Psoas muscle (tissue), 8 donors: ENCODE measurements around the gene TMEM250. TPM values are rescaled to one million over a fixed set of nuclear protein-coding genes. Genes with fewer than 3 reads are reported as not detected.

Experiments used
- ATAC-seq, 4 donors: fragments of 200-7000 bp; cut with Tn5 transposase; one replicate each; pipeline ENCODE4 v1.9.1; 2020; ENCODE audit warnings: moderate library complexity in 3 of 4, mild to moderate bottlenecking in 2 of 4
- DNase-seq, 2 donors: peaks; one replicate each; pipeline ENCODE4 v3.0.0-alpha.2; 2020
- H3K27ac ChIP-seq: fragments of 200-600 bp; one replicate; pipeline ENCODE4 v1.8.0; 2022
- H3K27me3 ChIP-seq, 3 donors: fragments of 200-600 bp in 1 of 3; one replicate each; pipeline versions ENCODE4 v1.6.1 to v1.8.0; 2013 to 2022; ENCODE audit warnings: low read length in 2 of 3, mild to moderate bottlenecking in 2 of 3, moderate library complexity in 1 of 3; ENCODE audit not compliant: insufficient read depth in 3 of 3
- H3K36me3 ChIP-seq, 2 donors: fragments of 200-600 bp in 1 of 2; one replicate each; pipeline versions ENCODE4 v1.6.1 to v1.8.0; 2013 to 2022; ENCODE audit warnings: low read depth in 1 of 2, mild to moderate bottlenecking in 1 of 2, moderate library complexity in 1 of 2; ENCODE audit not compliant: insufficient read depth in 1 of 2
- H3K4me1 ChIP-seq: fragments of 200-600 bp; one replicate; pipeline ENCODE4 v1.8.0; 2022
- H3K4me3 ChIP-seq: fragments of 200-600 bp; one replicate; pipeline ENCODE4 v1.8.0; 2022; ENCODE audit warnings: mild to moderate bottlenecking
- H3K9me3 ChIP-seq: fragments of 200-600 bp; one replicate; pipeline ENCODE4 v1.8.0; 2022
- WGBS, 3 donors: extraction: QIAGEN DNeasy Blood & Tissue Kit; methylation state at CpG; one replicate each; pipeline versions ENCODE4 v1.1.6 to v1.1.7; 2013; 5-methylcytosine and 5-hydroxymethylcytosine counted together
- intact Hi-C, 2 donors: fragments of 100-400 bp; cut with DNase I; formaldehyde crosslinking; loops; one replicate each; pipeline versions ENCODE4 v1.11.0 to v1.14.2; 2022
- polyA plus RNA-seq, 3 donors: library from polyadenylated mRNA; stranded (reverse); fragments of 200-250 nt; gene quantifications; one replicate each; pipeline ENCODE4 v1.2.3, GENCODE V29; 2013
- total RNA-seq, 4 donors: library from RNA; stranded (reverse); fragmentation: NEBNext Ultra II Directional in 2 of 4; extraction: Animal tissue kit (Norgen Biotek cat#: 25700) in 2 of 4; gene quantifications; one replicate each; pipeline versions ENCODE4 v1.2.1 to v1.2.4, GENCODE V29; 2021 to 2023
- TF ChIP-seq, protein P1 (sequence below): fragments of 200-600 bp; IDR thresholded peaks from one replicate; pipeline ENCODE4 v1.8.0; 2022; ENCODE audit warnings: antibody characterized with exemption
- donor health status: healthy with polysubstance abuse.
- donor health status: DM: no; HTN: no; CAD: no; lungs with moderate emphysema.
- donor health status: Bipolar disorder and iron deficiency.
- donor health status: healthy.
- donor health status: DM: yes; HTN: yes; CAD: no.
- donor health status: DM: no; HTN: no; CAD: no.
- donor health status: DM: no; HTN: no; CAD: no.
- donor health status: DM: yes; HTN: yes; CAD: no.

Gene TMEM250
- total and polyA plus RNA-seq, 7 donors: 17.3 to 49.5 (median 27.8) TPM

DNA sequence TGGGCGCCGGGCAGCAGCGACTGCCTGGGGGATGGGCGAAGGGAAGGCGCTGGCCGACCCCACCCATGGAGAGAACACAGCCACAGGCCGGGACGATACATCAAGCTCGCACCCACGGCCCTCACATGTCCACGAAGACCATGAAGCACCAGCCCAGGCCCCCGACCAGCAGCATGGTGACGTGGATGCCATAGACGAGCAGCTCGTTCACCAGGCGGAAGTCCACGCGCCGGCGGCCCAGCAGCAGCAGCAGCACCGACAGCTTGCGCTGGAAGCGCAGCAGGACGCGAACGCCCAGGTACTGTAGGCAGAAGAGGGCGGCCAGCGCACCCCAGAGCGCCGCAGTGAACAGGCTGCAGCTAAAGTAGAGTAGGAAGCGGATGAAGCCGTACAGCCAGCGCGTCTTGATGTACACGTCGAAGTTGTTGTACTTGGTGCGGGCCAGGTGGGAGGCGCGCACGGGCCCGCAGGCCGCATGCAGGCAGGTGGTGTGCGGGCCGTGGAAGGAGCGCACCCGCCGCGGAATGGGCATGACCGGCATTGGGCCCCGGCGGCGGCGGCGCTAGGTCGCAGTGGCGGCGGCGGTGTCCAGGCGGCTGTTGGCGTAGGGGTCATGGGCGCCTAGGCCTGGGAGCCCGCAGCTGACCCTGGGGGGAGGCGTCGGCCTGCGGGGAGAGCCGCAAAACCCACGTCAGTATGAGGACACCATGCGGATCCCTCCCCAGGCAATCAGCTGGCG is 2.1 kb downstream of the TMEM250 start:
- Histone ChIP-seq H3K36me3 (peaks cover 2 to 31% of the 10 kb centered on the region in 2 donors), H3K27ac (no peak overlapping the region), H3K9me3 (no peaks in the 10 kb centered on the region), H3K4me3 (no peak overlapping the region), H3K4me1 (peaks cover 20% of the 10 kb centered on the region), H3K27me3 (no peaks in the 10 kb centered on the region)
- ATAC-seq: no peak
- 96 to 97% (median 96%) methylated on average over 66 to 69 of the region's 69 CpGs for WGBS, 3 donors
- no peak for DNase-seq
- intact Hi-C loops: no loop called here
- TF ChIP-seq, protein P1, sequence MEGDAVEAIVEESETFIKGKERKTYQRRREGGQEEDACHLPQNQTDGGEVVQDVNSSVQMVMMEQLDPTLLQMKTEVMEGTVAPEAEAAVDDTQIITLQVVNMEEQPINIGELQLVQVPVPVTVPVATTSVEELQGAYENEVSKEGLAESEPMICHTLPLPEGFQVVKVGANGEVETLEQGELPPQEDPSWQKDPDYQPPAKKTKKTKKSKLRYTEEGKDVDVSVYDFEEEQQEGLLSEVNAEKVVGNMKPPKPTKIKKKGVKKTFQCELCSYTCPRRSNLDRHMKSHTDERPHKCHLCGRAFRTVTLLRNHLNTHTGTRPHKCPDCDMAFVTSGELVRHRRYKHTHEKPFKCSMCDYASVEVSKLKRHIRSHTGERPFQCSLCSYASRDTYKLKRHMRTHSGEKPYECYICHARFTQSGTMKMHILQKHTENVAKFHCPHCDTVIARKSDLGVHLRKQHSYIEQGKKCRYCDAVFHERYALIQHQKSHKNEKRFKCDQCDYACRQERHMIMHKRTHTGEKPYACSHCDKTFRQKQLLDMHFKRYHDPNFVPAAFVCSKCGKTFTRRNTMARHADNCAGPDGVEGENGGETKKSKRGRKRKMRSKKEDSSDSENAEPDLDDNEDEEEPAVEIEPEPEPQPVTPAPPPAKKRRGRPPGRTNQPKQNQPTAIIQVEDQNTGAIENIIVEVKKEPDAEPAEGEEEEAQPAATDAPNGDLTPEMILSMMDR: no peak

DNA sequence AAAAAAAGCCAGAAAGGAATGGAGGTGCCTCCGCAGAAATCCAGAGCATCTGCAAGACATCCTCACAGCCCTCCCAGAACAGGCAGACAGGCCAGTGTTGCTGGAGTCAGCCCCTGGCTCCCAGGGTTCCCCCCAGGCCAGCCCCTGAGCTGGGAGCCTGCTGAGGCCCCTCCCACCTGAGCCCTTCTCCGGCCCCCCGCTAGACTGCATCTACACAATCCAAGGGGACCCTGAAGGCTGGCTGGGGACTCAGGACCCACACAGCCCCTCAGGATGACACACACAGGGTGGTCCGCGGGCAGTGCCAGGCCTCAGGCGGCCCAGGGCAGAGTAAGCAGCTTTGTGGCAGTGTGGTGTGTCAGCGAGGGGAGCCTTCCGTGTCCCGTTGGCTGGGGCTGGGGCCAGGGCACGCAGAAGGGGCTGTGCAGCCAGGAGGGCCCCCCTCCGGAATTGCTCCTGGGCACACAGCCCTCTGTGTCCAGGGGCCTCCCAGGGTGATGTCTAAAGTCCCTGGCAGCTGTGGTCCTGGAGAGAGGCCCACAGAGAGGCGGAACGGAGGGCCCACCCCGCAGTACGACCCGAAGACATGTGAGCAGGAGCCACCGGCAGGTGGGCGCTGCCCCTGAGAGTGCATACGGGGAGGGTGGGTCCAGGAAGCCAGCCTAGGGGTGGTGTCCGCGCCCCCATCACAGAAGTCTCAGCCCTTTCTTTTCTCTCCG is 2.9 kb downstream of the TMEM250 start:
- peaks cover 20% of the 10 kb centered on the region for H3K4me1 ChIP-seq
- TF ChIP-seq, protein P1: no peak
- no peak for ATAC-seq
- intact Hi-C loops: no loop called here
- H3K27ac ChIP-seq: no peak overlapping the region
- no peak overlapping the region for H3K4me3 ChIP-seq
- WGBS, 3 donors: 66 to 76% (median 67%) methylated on average over 19 to 22 of the region's 22 CpGs
- DNase-seq: no peak
- no peaks in the 10 kb centered on the region for H3K27me3 ChIP-seq
- H3K36me3 ChIP-seq: peaks cover 2 to 31% of the 10 kb centered on the region in 2 donors
- H3K9me3 ChIP-seq: no peaks in the 10 kb centered on the region

DNA sequence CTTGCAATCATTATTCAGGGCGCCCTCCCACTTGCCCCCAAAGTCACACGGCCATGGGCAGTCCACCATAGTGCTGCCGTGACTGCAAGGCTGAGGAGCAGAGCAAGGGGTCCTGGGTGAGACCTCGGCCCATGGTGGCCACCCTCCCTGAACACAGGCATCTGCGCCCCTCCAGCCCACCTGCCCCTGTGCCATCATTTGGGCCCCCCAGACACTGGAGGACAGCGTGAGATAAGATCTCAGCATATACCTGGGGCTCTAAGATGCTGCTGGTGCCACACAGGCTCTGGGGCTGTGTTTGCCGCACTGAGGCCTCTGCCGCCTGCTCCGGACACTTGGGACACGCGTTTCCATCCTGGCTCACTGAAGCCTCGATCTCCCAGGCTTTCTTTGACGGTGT is 3.5 kb downstream of the TMEM250 start:
- TF ChIP-seq, protein P1: no peak
- intact Hi-C loops: no loop called here

DNA sequence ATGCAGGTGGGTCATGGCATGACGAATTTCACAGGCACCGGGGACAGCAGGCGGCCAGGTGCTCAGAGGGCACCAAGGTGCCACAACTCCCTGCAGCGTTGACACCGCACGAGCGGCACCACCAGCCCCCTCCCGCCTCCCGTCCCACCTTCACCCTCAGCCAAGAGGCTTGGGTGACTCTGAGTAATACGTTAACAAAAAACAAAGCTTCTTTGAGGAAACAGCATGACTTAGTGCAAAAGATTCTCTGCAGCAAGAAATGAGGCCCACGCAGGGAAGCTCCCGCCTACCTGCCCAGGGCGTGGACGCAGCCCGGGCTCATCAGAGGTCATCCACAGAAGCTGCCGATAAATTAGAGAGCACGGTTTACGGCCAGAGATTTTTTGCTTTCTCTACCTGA is 4.1 kb downstream of the TMEM250 start:
- ATAC-seq (no peak), DNase-seq (no peak)
- H3K4me3 ChIP-seq: no peak overlapping the region
- peaks cover 2 to 31% of the 10 kb centered on the region in 2 donors for H3K36me3 ChIP-seq
- intact Hi-C loops: no loop called here
- TF ChIP-seq, protein P1: no peak
- no peaks in the 10 kb centered on the region for H3K27me3 ChIP-seq
- 89 to 93% (median 93%) methylated on average over 18 of the region's 18 CpGs for WGBS, 3 donors
- no peak overlapping the region for H3K27ac ChIP-seq
- no peaks in the 10 kb centered on the region for H3K9me3 ChIP-seq
- H3K4me1 ChIP-seq: peaks cover 21% of the 10 kb centered on the region

More for the DNA sequence above, 3.5 kb downstream of the TMEM250 start:
- no peaks in the 10 kb centered on the region for H3K27me3 ChIP-seq
- no peak overlapping the region for H3K4me3 ChIP-seq
- peaks cover 2 to 31% of the 10 kb centered on the region in 2 donors for H3K36me3 ChIP-seq
- 90 to 94% (median 91%) methylated on average over 13 of the region's 13 CpGs for WGBS, 3 donors
- no peaks in the 10 kb centered on the region for H3K9me3 ChIP-seq
- no peak for ATAC-seq
- H3K4me1 ChIP-seq: peaks cover 23% of the 10 kb centered on the region
- no peak overlapping the region for H3K27ac ChIP-seq
- DNase-seq: no peak
